BJ (cell line): ENCODE data around the gene PIK3R4. TPM values are rescaled to one million over a fixed set of nuclear protein-coding genes. Genes with fewer than 3 reads are reported as not detected.

Experiments used
- CTCF ChIA-PET: fragments of 350-600 bp; formaldehyde crosslinking; extraction: SDS; loops from one replicate; lab custom pipeline; 2021; ENCODE audit warnings: antibody characterized with exemption, inconsistent platforms; lab: Yijun Ruan, JAX
- POLR2A ChIA-PET: fragments of 300-600 bp; sonication (Branson Sonifier 250); formaldehyde crosslinking; extraction: SDS; loops from one replicate; lab custom pipeline; 2021; ENCODE audit warnings: antibody characterized with exemption; lab: Charles Lee
- DNase-seq: peaks from one replicate; pipeline ENCODE4 v3.0.0-alpha.2; 2011; ENCODE audit warnings: low read depth
- H3K27me3 ChIP-seq: 2 replicates; pipeline ENCODE4 v1.6.0; 2011; ENCODE audit warnings: low read length; ENCODE audit not compliant: control insufficient read depth, insufficient read depth
- H3K36me3 ChIP-seq: 2 replicates; pipeline ENCODE4 v1.5.1; 2011; ENCODE audit warnings: low read length; ENCODE audit not compliant: control insufficient read depth, insufficient read depth
- H3K4me3 ChIP-seq: 2 replicates; pipeline ENCODE4 v1.5.1; 2011; ENCODE audit warnings: low read depth, mild to moderate bottlenecking, control low read depth, low read length
- polyA plus RNA-seq: library from polyadenylated mRNA; depleted of rRNA; stranded (reverse); fragments of >200 nt; gene quantifications from 2 replicates; pipeline ENCODE4 v1.2.3, GENCODE V29; 2011
- TF ChIP-seq, protein P1 (sequence below): IDR thresholded peaks from 2 replicates; pipeline ENCODE4 v1.5.1; 2011; ENCODE audit warnings: low read depth, mild to moderate bottlenecking, control low read depth, inconsistent platforms, low read length, moderate library complexity; ENCODE audit not compliant: insufficient read depth

PIK3R4 gene
- polyA plus RNA-seq, 1 experiment: 29.5 TPM

- POLR2A ChIA-PET: no interaction called here
- Histone ChIP-seq H3K36me3 (no peaks in the 10 kb centered on the region), H3K27me3 (no peaks in the 10 kb centered on the region), H3K4me3 (no peak overlapping the region)
- TF ChIP-seq, protein P1, sequence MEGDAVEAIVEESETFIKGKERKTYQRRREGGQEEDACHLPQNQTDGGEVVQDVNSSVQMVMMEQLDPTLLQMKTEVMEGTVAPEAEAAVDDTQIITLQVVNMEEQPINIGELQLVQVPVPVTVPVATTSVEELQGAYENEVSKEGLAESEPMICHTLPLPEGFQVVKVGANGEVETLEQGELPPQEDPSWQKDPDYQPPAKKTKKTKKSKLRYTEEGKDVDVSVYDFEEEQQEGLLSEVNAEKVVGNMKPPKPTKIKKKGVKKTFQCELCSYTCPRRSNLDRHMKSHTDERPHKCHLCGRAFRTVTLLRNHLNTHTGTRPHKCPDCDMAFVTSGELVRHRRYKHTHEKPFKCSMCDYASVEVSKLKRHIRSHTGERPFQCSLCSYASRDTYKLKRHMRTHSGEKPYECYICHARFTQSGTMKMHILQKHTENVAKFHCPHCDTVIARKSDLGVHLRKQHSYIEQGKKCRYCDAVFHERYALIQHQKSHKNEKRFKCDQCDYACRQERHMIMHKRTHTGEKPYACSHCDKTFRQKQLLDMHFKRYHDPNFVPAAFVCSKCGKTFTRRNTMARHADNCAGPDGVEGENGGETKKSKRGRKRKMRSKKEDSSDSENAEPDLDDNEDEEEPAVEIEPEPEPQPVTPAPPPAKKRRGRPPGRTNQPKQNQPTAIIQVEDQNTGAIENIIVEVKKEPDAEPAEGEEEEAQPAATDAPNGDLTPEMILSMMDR: no peak
- DNase-seq: no peak
- CTCF ChIA-PET: interaction anchor here (1.9 kb wide), 1 partner anchor 11 kb away, joined by 11 read pairs; no protein-coding TSS in a partner anchor
Measured at GRCh38 chr3:130772129-130772528, 25.5 kb upstream of the PIK3R4 start.

GRCh38 chr3:130770644-130771043, 24.0 kb upstream of the PIK3R4 start:
- TF ChIP-seq, protein P1: no peak
- CTCF ChIA-PET: interaction anchor here (0.6 to 1.9 kb wide), 3 partner anchors 10 to 123 kb away, joined by 3 to 10 read pairs (median 3); no protein-coding TSS in a partner anchor
- POLR2A ChIA-PET: no interaction called here

GRCh38 chr3:130761730-130762311, 15.2 kb upstream of the PIK3R4 start:
- no peak for DNase-seq
- ChIA-PET POLR2A (no interaction called here), CTCF (interaction anchor here (0.9 to 2.4 kb wide), 5 partner anchors 8 to 131 kb away, joined by 3 to 11 read pairs (median 9); partner anchors contain the start of gene ATP2C1)
- TF ChIP-seq, protein P1: no peak
- no peaks in the 10 kb centered on the region for H3K36me3 ChIP-seq
- H3K27me3 ChIP-seq: no peaks in the 10 kb centered on the region
- H3K4me3 ChIP-seq: no peak overlapping the region

More at GRCh38 chr3:130770644-130771043, 24.0 kb upstream of the PIK3R4 start:
- Histone ChIP-seq H3K36me3 (no peaks in the 10 kb centered on the region), H3K27me3 (no peaks in the 10 kb centered on the region), H3K4me3 (no peak overlapping the region)
- DNase-seq: no peak

- Histone ChIP-seq H3K27me3 (no peaks in the 10 kb centered on the region), H3K4me3 (no peak overlapping the region), H3K36me3 (no peaks in the 10 kb centered on the region)
- TF ChIP-seq, protein P1: no peak
- CTCF ChIA-PET: interaction anchor here (0.6 to 2.4 kb wide), 9 partner anchors 9 to 196 kb away, joined by 3 to 11 read pairs (median 4); partner anchors contain the start of gene ATP2C1
- no peak for DNase-seq
- POLR2A ChIA-PET: no interaction called here
Measured at GRCh38 chr3:130760922-130761321, 14.3 kb upstream of the PIK3R4 start.

DNA sequence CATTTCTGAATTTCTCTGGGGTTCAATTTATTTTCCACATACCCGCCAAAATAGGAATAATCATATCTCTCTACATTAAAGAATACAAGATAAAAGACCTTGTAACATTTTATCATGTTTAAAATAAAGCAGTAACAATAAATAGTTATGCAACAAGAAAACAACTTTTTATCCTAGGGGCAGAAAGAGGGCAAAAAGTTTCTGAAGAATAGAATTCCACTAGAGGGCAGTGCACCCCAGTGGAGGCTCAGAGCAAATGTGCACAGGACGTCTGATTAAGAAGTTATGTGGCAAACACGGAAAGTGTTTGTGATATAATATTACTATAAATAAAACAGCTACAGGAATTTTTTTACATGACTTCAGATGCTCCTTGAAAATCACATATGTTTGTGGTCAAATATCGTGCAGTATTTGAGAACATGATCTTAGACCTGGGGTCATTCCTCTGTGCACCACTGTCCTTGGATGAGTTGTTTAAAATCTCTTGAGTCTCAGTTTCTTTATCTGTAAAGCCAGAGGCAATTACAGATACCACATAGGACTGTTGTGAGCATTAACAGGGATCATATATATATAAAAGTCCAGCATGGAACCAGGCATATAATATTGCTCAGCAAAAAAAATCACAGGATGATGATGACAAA, 13.2 kb upstream of the PIK3R4 start:
- Histone ChIP-seq H3K4me3 (no peak overlapping the region), H3K27me3 (no peaks in the 10 kb centered on the region), H3K36me3 (no peaks in the 10 kb centered on the region)
- DNase-seq: no peak
- ChIA-PET POLR2A (no interaction called here), CTCF (interaction anchor here (0.7 to 2.4 kb wide), 8 partner anchors 9 to 195 kb away, joined by 3 to 11 read pairs (median 4); partner anchors contain the start of gene ATP2C1)
- TF ChIP-seq, protein P1: peak; percentile 82
